ENCODE results near the gene RAB10.

DNA sequence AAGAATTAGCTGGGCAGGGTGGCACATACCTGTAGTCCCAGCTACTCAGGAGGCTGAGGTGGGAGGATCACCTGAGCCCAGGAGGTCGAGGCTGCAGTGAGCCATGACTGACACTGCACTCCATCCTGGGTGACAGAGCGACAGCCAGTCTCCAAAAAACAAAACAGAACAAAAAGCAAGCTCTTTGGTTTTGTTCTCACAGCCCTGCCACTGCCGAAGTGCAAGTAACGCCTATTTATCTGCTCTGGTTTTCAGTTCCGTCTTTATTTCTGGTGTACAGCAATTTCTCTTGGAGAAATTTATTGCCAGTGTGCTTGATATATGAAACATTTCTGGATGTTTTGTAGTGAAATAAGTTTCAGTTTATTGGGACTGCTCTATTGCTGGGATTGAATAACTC, 61.9 kb downstream of the RAB10 start:
- TF ChIP-seq, protein P1, sequence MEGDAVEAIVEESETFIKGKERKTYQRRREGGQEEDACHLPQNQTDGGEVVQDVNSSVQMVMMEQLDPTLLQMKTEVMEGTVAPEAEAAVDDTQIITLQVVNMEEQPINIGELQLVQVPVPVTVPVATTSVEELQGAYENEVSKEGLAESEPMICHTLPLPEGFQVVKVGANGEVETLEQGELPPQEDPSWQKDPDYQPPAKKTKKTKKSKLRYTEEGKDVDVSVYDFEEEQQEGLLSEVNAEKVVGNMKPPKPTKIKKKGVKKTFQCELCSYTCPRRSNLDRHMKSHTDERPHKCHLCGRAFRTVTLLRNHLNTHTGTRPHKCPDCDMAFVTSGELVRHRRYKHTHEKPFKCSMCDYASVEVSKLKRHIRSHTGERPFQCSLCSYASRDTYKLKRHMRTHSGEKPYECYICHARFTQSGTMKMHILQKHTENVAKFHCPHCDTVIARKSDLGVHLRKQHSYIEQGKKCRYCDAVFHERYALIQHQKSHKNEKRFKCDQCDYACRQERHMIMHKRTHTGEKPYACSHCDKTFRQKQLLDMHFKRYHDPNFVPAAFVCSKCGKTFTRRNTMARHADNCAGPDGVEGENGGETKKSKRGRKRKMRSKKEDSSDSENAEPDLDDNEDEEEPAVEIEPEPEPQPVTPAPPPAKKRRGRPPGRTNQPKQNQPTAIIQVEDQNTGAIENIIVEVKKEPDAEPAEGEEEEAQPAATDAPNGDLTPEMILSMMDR (IDR thresholded peaks at IDR 0.05; ENCODE audit: low read depth, low read length): no peak
- TF ChIP-seq POLR2A (IDR thresholded peaks at IDR 0.05; ENCODE audit: extremely low read depth, insufficient read length) (no peak), MYC (IDR thresholded peaks at IDR 0.05; ENCODE audit: low read depth, low read length) (no peak)
- TF ChIP-seq, protein P2, sequence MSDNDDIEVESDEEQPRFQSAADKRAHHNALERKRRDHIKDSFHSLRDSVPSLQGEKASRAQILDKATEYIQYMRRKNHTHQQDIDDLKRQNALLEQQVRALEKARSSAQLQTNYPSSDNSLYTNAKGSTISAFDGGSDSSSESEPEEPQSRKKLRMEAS (IDR thresholded peaks at IDR 0.05; ENCODE audit: low read depth, low read length): no peak

Data from NB4 (cell line).